Measurements from ENCODE around the gene PROK1.

- TF ChIP-seq CTCF (conservative IDR thresholded peaks at IDR 0.05; ENCODE audit: low read depth, low read length) (no peak), EZH2 (IDR thresholded peaks at IDR 0.05; ENCODE audit: borderline replicate concordance, low read depth, low read length, poor library complexity, severe bottlenecking) (no peak)
Measured at GRCh38 chr1:110434946-110435345, 16.0 kb upstream of the PROK1 start.

Data from A673 (cell line).